ENCODE data around the gene ACOT13.
A peak's percentile ranks its signal among the peaks of the same experiment; 100 is the strongest.
"Not testable (repeated sequence)": the region's sequence is repeated elsewhere in the genome, so short reads cannot be mapped to it uniquely, and the experiment has no call there.

The ACOT13 gene

GRCh38 chr6:24692003-24692402 is 25.1 kb downstream of the ACOT13 start:
- Histone ChIP-seq H3K36me3 (ENCODE audit: insufficient read depth, low read length) (no peaks in the 10 kb centered on the region), H3K4me1 (ENCODE audit: insufficient read depth, low read length) (0 out of 2 replicates have a peak, but pooled peaks cover 5% of the 10 kb centered on the region), H3K9ac (ENCODE audit: low read depth, low read length) (no peak overlapping the region), H3K9me3 (ENCODE audit: control insufficient read depth, insufficient read depth, low read length) (no peaks in the 10 kb centered on the region)

- H3K4me1 ChIP-seq (ENCODE audit: insufficient read depth, low read length) = 0 out of 2 replicates have a peak, but pooled peaks cover 5% of the 10 kb centered on the region
- H3K9me3 ChIP-seq (ENCODE audit: control insufficient read depth, insufficient read depth, low read length) = no peaks in the 10 kb centered on the region
- no peak overlapping the region for H3K9ac ChIP-seq (ENCODE audit: low read depth, low read length)
- no peaks in the 10 kb centered on the region for H3K36me3 ChIP-seq (ENCODE audit: insufficient read depth, low read length)
These were observed 25.5 kb downstream of the ACOT13 start for GRCh38 chr6:24692415-24692814.

GRCh38 chr6:24692848-24693592 is 26.1 kb downstream of the ACOT13 start:
- no peak overlapping the region for H3K9ac ChIP-seq (ENCODE audit: low read depth, low read length)
- 0 out of 2 replicates have a peak, but pooled peaks cover 5% of the 10 kb centered on the region for H3K4me1 ChIP-seq (ENCODE audit: insufficient read depth, low read length)
- no peaks in the 10 kb centered on the region for H3K9me3 ChIP-seq (ENCODE audit: control insufficient read depth, insufficient read depth, low read length)

GRCh38 chr6:24694198-24694597 is 27.3 kb downstream of the ACOT13 start:
- 0 out of 2 replicates have a peak, but pooled peaks cover 5% of the 10 kb centered on the region for H3K4me1 ChIP-seq (ENCODE audit: insufficient read depth, low read length)
- no peaks in the 10 kb centered on the region for H3K9me3 ChIP-seq (ENCODE audit: control insufficient read depth, insufficient read depth, low read length)
- H3K9ac ChIP-seq (ENCODE audit: low read depth, low read length) = no peak overlapping the region
- H3K36me3 ChIP-seq (ENCODE audit: insufficient read depth, low read length) = no peaks in the 10 kb centered on the region; the same call in 1 of the 2 replicates

More at GRCh38 chr6:24692848-24693592, 26.1 kb downstream of the ACOT13 start:
- H3K36me3 ChIP-seq (ENCODE audit: insufficient read depth, low read length) = no peaks in the 10 kb centered on the region; the same call in 1 of the 2 replicates

GRCh38 chr6:24695635-24696034 is 28.8 kb downstream of the ACOT13 start:
- not testable (repeated sequence) for H3K4me1 ChIP-seq (ENCODE audit: insufficient read depth, low read length); H3K9me3 ChIP-seq (ENCODE audit: control insufficient read depth, insufficient read depth, low read length); H3K9ac ChIP-seq (ENCODE audit: low read depth, low read length); H3K36me3 ChIP-seq (ENCODE audit: insufficient read depth, low read length)

- no peaks in the 10 kb centered on the region for H3K9me3 ChIP-seq (ENCODE audit: control insufficient read depth, insufficient read depth, low read length)
- H3K4me1 ChIP-seq (ENCODE audit: insufficient read depth, low read length) = no peaks in the 10 kb centered on the region
- H3K9ac ChIP-seq (ENCODE audit: low read depth, low read length) = no peak overlapping the region
These were observed 29.2 kb downstream of the ACOT13 start for GRCh38 chr6:24696097-24696496.

GRCh38 chr6:24699521-24700359 is 32.9 kb downstream of the ACOT13 start:
- no peak overlapping the region for H3K9ac ChIP-seq (ENCODE audit: low read depth, low read length)
- no peaks in the 10 kb centered on the region for H3K4me1 ChIP-seq (ENCODE audit: insufficient read depth, low read length)
- H3K9me3 ChIP-seq (ENCODE audit: control insufficient read depth, insufficient read depth, low read length) = no peaks in the 10 kb centered on the region
- H3K36me3 ChIP-seq (ENCODE audit: insufficient read depth, low read length) = peaks cover 8% of the 10 kb centered on the region; the same call in 1 of the 2 replicates

More at GRCh38 chr6:24696097-24696496, 29.2 kb downstream of the ACOT13 start:
- H3K36me3 ChIP-seq (ENCODE audit: insufficient read depth, low read length) = peaks cover 2% of the 10 kb centered on the region; the same call in 1 of the 2 replicates

- H3K9me3 ChIP-seq (ENCODE audit: control insufficient read depth, insufficient read depth, low read length) = no peaks in the 10 kb centered on the region
- no peaks in the 10 kb centered on the region for H3K4me1 ChIP-seq (ENCODE audit: insufficient read depth, low read length)
- peaks cover 27% of the 10 kb centered on the region for H3K36me3 ChIP-seq (ENCODE audit: insufficient read depth, low read length)
- no peak overlapping the region for H3K9ac ChIP-seq (ENCODE audit: low read depth, low read length)
These were observed 35.9 kb downstream of the ACOT13 start for GRCh38 chr6:24702720-24703282.

- Histone ChIP-seq H3K36me3 (ENCODE audit: insufficient read depth, low read length) (peaks cover 38% of the 10 kb centered on the region), H3K4me1 (ENCODE audit: insufficient read depth, low read length) (no peaks in the 10 kb centered on the region), H3K9ac (ENCODE audit: low read depth, low read length) (no peak overlapping the region), H3K9me3 (ENCODE audit: control insufficient read depth, insufficient read depth, low read length) (no peaks in the 10 kb centered on the region)
These were observed 37.6 kb downstream of the ACOT13 start for GRCh38 chr6:24704468-24704867.

- H3K36me3 ChIP-seq (ENCODE audit: insufficient read depth, low read length) = peaks cover 47% of the 10 kb centered on the region
- H3K4me1 ChIP-seq (ENCODE audit: insufficient read depth, low read length) = no peaks in the 10 kb centered on the region
- H3K9me3 ChIP-seq (ENCODE audit: control insufficient read depth, insufficient read depth, low read length) = no peaks in the 10 kb centered on the region
- H3K9ac ChIP-seq (ENCODE audit: low read depth, low read length) = no peak overlapping the region
These were observed 41.7 kb downstream of the ACOT13 start for GRCh38 chr6:24708612-24709011.

- Histone ChIP-seq H3K9me3 (ENCODE audit: control insufficient read depth, insufficient read depth, low read length) (no peaks in the 10 kb centered on the region), H3K4me1 (ENCODE audit: insufficient read depth, low read length) (no peaks in the 10 kb centered on the region), H3K9ac (ENCODE audit: low read depth, low read length) (no peak overlapping the region), H3K36me3 (ENCODE audit: insufficient read depth, low read length) (peaks cover 46% of the 10 kb centered on the region)
These were observed 42.3 kb downstream of the ACOT13 start for GRCh38 chr6:24709014-24709711.

- H3K9ac ChIP-seq (ENCODE audit: low read depth, low read length) = no peak overlapping the region
- H3K4me1 ChIP-seq (ENCODE audit: insufficient read depth, low read length) = no peaks in the 10 kb centered on the region
- H3K9me3 ChIP-seq (ENCODE audit: control insufficient read depth, insufficient read depth, low read length) = no peaks in the 10 kb centered on the region
- H3K36me3 ChIP-seq (ENCODE audit: insufficient read depth, low read length) = peaks cover 50% of the 10 kb centered on the region
These were observed 43.8 kb downstream of the ACOT13 start for GRCh38 chr6:24710519-24711303.

GRCh38 chr6:24716602-24717148 is 49.8 kb downstream of the ACOT13 start:
- Histone ChIP-seq H3K9ac (ENCODE audit: low read depth, low read length) (peak overlapping the region; percentile 31; the same call in 1 of the 2 replicates), H3K36me3 (ENCODE audit: insufficient read depth, low read length) (peaks cover 32% of the 10 kb centered on the region)
- H3K4me1 ChIP-seq (ENCODE audit: insufficient read depth, low read length); H3K9me3 ChIP-seq (ENCODE audit: control insufficient read depth, insufficient read depth, low read length): not testable (repeated sequence)
